MM.1S (cell line): ENCODE measurements around the gene GRAMD2A.

ENCODE experiments used
- DNase-seq: peaks from one replicate; pipeline ENCODE4 v3.0.0-alpha.2; 2015
- H2AFZ ChIP-seq: fragments of 300-600 bp; sonication (generic); 2 replicates; pipeline ENCODE4 v1.6.0; 2016; ENCODE audit warnings: antibody characterized with exemption, low read length
- H3F3A ChIP-seq: fragments of 300-600 bp; sonication (generic); 2 replicates; pipeline ENCODE4 v1.6.1; 2016; ENCODE audit warnings: mild to moderate bottlenecking, antibody characterized with exemption, low read length, moderate library complexity, mixed read lengths; ENCODE audit not compliant: insufficient read depth
- H3K27ac ChIP-seq: fragments of 300-600 bp; sonication (generic); 2 replicates; pipeline ENCODE4 v1.5.1; 2016; ENCODE audit warnings: mild to moderate bottlenecking, low read length
- H3K27me3 ChIP-seq: fragments of 300-600 bp; sonication (generic); replicated peaks from 2 replicates; pipeline ENCODE4 v1.6.0; 2016; ENCODE audit warnings: low read length; ENCODE audit not compliant: insufficient read depth
- H3K36me3 ChIP-seq: fragments of 300-600 bp; sonication (generic); replicated peaks from 2 replicates; pipeline ENCODE4 v1.6.1; 2016; ENCODE audit warnings: mild to moderate bottlenecking, low read length, mixed read lengths; ENCODE audit not compliant: insufficient read depth
- H3K4me1 ChIP-seq: fragments of 300-600 bp; sonication (generic); 2 replicates; pipeline ENCODE4 v1.6.1; 2016; ENCODE audit warnings: low read length, mixed read lengths
- H3K4me2 ChIP-seq: fragments of 300-600 bp; sonication (generic); 2 replicates; pipeline ENCODE4 v1.6.0; 2016; ENCODE audit warnings: low read depth, low read length
- H3K4me3 ChIP-seq: fragments of 300-600 bp; sonication (generic); 2 replicates; pipeline ENCODE4 v1.5.1; 2016; ENCODE audit warnings: low read length, mixed read lengths
- H3K79me2 ChIP-seq: fragments of 300-600 bp; sonication (generic); 2 replicates; pipeline ENCODE4 v1.6.1; 2016; ENCODE audit warnings: mixed run types, low read length, mixed read lengths
- H3K9ac ChIP-seq: fragments of 300-600 bp; sonication (generic); 2 replicates; pipeline ENCODE4 v1.6.1; 2016; ENCODE audit warnings: low read length, mixed read lengths
- H3K9me2 ChIP-seq: fragments of 300-600 bp; sonication (generic); replicated peaks from 2 replicates; pipeline ENCODE4 v1.6.1; 2016; ENCODE audit warnings: mild to moderate bottlenecking, low read length, mixed read lengths; ENCODE audit not compliant: insufficient read depth
- H3K9me3 ChIP-seq: fragments of 300-600 bp; sonication (generic); replicated peaks from 2 replicates; pipeline ENCODE4 v1.6.1; 2016; ENCODE audit warnings: mild to moderate bottlenecking, low read length, mixed read lengths; ENCODE audit not compliant: insufficient read depth
- H4K20me1 ChIP-seq: fragments of 300-600 bp; sonication (generic); 2 replicates; pipeline ENCODE4 v1.6.1; 2016; ENCODE audit warnings: mild to moderate bottlenecking, low read length, moderate library complexity, mixed read lengths; ENCODE audit not compliant: insufficient read depth
- CTCF ChIP-seq: fragments of 300-600 bp; sonication (generic); IDR thresholded peaks from 2 replicates; pipeline ENCODE4 v1.5.1; 2016; ENCODE audit warnings: antibody characterized with exemption, low read length, mixed read lengths
- EZH2 ChIP-seq: fragments of 300-600 bp; sonication (generic); optimal IDR thresholded peaks from 2 replicates; pipeline ENCODE3; 2017; ENCODE audit warnings: low read depth, mild to moderate bottlenecking, antibody characterized with exemption, low read length, mixed read lengths
- EZH2phosphoT487 ChIP-seq: fragments of 300-600 bp; sonication (generic); IDR thresholded peaks from 2 replicates; pipeline ENCODE4 v1.6.1; 2018; ENCODE audit warnings: antibody characterized with exemption, low read length

The GRAMD2A gene

GRCh38 chr15:72207558-72208085 is 10.0 kb upstream of the GRAMD2A start:
- Histone ChIP-seq H3F3A (peaks cover 16% of the 10 kb centered on the region), H3K27me3 (no peaks in the 10 kb centered on the region), H2AFZ (no peak overlapping the region), H3K9me2 (no peaks in the 10 kb centered on the region), H3K4me2 (no peak overlapping the region), H3K27ac (no peak overlapping the region), H3K9ac (no peak overlapping the region), H3K36me3 (peaks cover 20% of the 10 kb centered on the region), H4K20me1 (no peaks in the 10 kb centered on the region), H3K9me3 (no peaks in the 10 kb centered on the region), H3K4me1 (peaks cover 13% of the 10 kb centered on the region), H3K79me2 (peaks cover 28% of the 10 kb centered on the region), H3K4me3 (no peak overlapping the region)
- no peak for DNase-seq
- no peak for TF ChIP-seq EZH2

- TF ChIP-seq EZH2 (no peak), EZH2phosphoT487 (no peak)
- Histone ChIP-seq H3F3A (peaks cover 24% of the 10 kb centered on the region), H3K4me1 (peaks cover 21% of the 10 kb centered on the region), H3K4me2 (no peak overlapping the region), H3K9me3 (no peaks in the 10 kb centered on the region), H3K9me2 (no peaks in the 10 kb centered on the region), H3K79me2 (peaks cover 19% of the 10 kb centered on the region), H3K36me3 (peaks cover 19% of the 10 kb centered on the region), H3K27me3 (no peaks in the 10 kb centered on the region), H2AFZ (no peak overlapping the region), H3K9ac (no peak overlapping the region), H3K4me3 (no peak overlapping the region), H4K20me1 (peaks cover 4% of the 10 kb centered on the region; the same call in 1 of the 2 replicates), H3K27ac (no peak overlapping the region)
- no peak for DNase-seq
Measured at GRCh38 chr15:72206677-72207000, 9.1 kb upstream of the GRAMD2A start.

- H3K9ac ChIP-seq = no peak overlapping the region
- TF ChIP-seq EZH2phosphoT487 (no peak), EZH2 (no peak), CTCF (no peak)
- H2AFZ ChIP-seq = no peak overlapping the region
- H3K27ac ChIP-seq = no peak overlapping the region
- H3K9me3 ChIP-seq = no peaks in the 10 kb centered on the region
- H3K27me3 ChIP-seq = no peaks in the 10 kb centered on the region
- no peak overlapping the region for H3K4me3 ChIP-seq
- H4K20me1 ChIP-seq = peaks cover 7% of the 10 kb centered on the region; the same call in 1 of the 2 replicates
- no peak overlapping the region for H3K4me2 ChIP-seq
- H3F3A ChIP-seq = peaks cover 29% of the 10 kb centered on the region
- peaks cover 14% of the 10 kb centered on the region for H3K79me2 ChIP-seq
- DNase-seq = no peak
- peaks cover 26% of the 10 kb centered on the region for H3K4me1 ChIP-seq
- H3K9me2 ChIP-seq = no peaks in the 10 kb centered on the region
- H3K36me3 ChIP-seq = peaks cover 18% of the 10 kb centered on the region
Measured at GRCh38 chr15:72205896-72206676, 8.5 kb upstream of the GRAMD2A start.

GRCh38 chr15:72205273-72205672 is 7.7 kb upstream of the GRAMD2A start:
- Histone ChIP-seq H3K27me3 (no peaks in the 10 kb centered on the region), H3K9me3 (no peaks in the 10 kb centered on the region), H3K27ac (no peak overlapping the region), H3K79me2 (peaks cover 10% of the 10 kb centered on the region), H3K4me3 (no peak overlapping the region), H3K4me2 (no peak overlapping the region), H3K9ac (no peak overlapping the region), H3K36me3 (peaks cover 18% of the 10 kb centered on the region), H4K20me1 (peaks cover 7% of the 10 kb centered on the region; the same call in 1 of the 2 replicates), H3K9me2 (no peaks in the 10 kb centered on the region), H3F3A (peaks cover 37% of the 10 kb centered on the region), H2AFZ (no peak overlapping the region), H3K4me1 (peaks cover 32% of the 10 kb centered on the region)
- DNase-seq = no peak
- TF ChIP-seq EZH2phosphoT487 (no peak), EZH2 (no peak), CTCF (no peak)
